Gastrocnemius medialis (tissue), 4 donors: ENCODE measurements around the gene KDM5B.

Experiments
- POLR2A ChIP-seq, 2 donors: fragments of 450-650 bp; IDR thresholded peaks; one replicate each; pipeline ENCODE4 v1.6.1; 2017; ENCODE audit warnings: antibody characterized with exemption in 2 of 2, mild to moderate bottlenecking in 2 of 2, moderate library complexity in 2 of 2
- TF ChIP-seq, protein P1 (sequence below), 5 experiments: fragments of 450-650 bp in 3 of 5; fragments of 200-600 bp in 2 of 5; sonication (generic) in 2 of 5; IDR thresholded peaks in 4 of 5; conservative IDR thresholded peaks in 1 of 5; 1 replicate in 4 of 5; 2 replicates in 1 of 5; pipeline ENCODE4 v1.5.1; 2016 to 2019; ENCODE audit warnings: antibody characterized with exemption in 5 of 5, mild to moderate bottlenecking in 3 of 5, moderate library complexity in 3 of 5

DNA sequence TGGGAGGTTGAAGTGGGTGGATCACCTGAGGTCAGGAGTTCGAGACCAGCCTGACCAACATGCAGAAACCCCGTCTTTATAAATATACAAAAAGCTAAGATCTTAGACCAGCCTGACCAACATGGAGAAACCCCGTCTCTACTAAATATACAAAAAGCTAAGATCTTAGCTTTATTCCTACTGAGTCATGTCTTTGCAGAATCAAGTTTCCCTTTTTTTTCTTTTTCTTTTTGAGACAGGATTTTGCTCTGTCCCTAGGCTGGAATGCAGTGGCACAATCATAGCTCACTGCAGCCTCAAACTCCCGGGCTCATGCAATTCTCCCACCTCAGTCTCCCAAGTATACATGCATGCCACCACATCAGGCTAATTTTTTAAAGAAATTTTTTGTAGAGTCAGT is 21.4 kb downstream of the KDM5B start:
- TF ChIP-seq, protein P1, sequence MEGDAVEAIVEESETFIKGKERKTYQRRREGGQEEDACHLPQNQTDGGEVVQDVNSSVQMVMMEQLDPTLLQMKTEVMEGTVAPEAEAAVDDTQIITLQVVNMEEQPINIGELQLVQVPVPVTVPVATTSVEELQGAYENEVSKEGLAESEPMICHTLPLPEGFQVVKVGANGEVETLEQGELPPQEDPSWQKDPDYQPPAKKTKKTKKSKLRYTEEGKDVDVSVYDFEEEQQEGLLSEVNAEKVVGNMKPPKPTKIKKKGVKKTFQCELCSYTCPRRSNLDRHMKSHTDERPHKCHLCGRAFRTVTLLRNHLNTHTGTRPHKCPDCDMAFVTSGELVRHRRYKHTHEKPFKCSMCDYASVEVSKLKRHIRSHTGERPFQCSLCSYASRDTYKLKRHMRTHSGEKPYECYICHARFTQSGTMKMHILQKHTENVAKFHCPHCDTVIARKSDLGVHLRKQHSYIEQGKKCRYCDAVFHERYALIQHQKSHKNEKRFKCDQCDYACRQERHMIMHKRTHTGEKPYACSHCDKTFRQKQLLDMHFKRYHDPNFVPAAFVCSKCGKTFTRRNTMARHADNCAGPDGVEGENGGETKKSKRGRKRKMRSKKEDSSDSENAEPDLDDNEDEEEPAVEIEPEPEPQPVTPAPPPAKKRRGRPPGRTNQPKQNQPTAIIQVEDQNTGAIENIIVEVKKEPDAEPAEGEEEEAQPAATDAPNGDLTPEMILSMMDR (IDR thresholded peaks at IDR 0.05 in 4 of 5, conservative IDR thresholded peaks at IDR 0.05 in 1 of 5) = no peak
- no peak for TF ChIP-seq POLR2A (IDR thresholded peaks at IDR 0.05)
